ENCODE data around the gene PHLDA3. TPM values are rescaled to one million over a fixed set of nuclear protein-coding genes. Genes with fewer than 3 reads are reported as not detected.

Gene PHLDA3
- total and polyA plus RNA-seq, 11 donors, result 15.2 to 48.1 (median 28.5) TPM

GRCh38 chr1:201485184-201485774 is 16.3 kb upstream of the PHLDA3 start:
- 91 to 100% (median 96%) methylated on average over 3 to 4 of the region's 4 CpGs for WGBS, 4 donors
- DNase-seq (no peak), ATAC-seq (no peak)
- Histone ChIP-seq H3K4me1 (peaks cover 5 to 54% (median 40%) of the 10 kb centered on the region in 12 donors), H3K27ac (peak overlapping the region in 2 of 12 donors; percentile 1 to 98), H3K27me3 (peaks cover 0 to 6% (median 0%) of the 10 kb centered on the region in 9 donors), H3K4me3 (no peak overlapping the region), H3K36me3 (peaks cover 0 to 70% (median 61%) of the 10 kb centered on the region in 9 donors), H3K9me3 (no peaks in the 10 kb centered on the region)
- intact Hi-C loops (cut with DNase I), result no loop called here
- no peak for TF ChIP-seq POLR2A (IDR thresholded peaks at IDR 0.05)
- TF ChIP-seq, protein P1, sequence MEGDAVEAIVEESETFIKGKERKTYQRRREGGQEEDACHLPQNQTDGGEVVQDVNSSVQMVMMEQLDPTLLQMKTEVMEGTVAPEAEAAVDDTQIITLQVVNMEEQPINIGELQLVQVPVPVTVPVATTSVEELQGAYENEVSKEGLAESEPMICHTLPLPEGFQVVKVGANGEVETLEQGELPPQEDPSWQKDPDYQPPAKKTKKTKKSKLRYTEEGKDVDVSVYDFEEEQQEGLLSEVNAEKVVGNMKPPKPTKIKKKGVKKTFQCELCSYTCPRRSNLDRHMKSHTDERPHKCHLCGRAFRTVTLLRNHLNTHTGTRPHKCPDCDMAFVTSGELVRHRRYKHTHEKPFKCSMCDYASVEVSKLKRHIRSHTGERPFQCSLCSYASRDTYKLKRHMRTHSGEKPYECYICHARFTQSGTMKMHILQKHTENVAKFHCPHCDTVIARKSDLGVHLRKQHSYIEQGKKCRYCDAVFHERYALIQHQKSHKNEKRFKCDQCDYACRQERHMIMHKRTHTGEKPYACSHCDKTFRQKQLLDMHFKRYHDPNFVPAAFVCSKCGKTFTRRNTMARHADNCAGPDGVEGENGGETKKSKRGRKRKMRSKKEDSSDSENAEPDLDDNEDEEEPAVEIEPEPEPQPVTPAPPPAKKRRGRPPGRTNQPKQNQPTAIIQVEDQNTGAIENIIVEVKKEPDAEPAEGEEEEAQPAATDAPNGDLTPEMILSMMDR (IDR thresholded peaks at IDR 0.05), result no peak

DNA sequence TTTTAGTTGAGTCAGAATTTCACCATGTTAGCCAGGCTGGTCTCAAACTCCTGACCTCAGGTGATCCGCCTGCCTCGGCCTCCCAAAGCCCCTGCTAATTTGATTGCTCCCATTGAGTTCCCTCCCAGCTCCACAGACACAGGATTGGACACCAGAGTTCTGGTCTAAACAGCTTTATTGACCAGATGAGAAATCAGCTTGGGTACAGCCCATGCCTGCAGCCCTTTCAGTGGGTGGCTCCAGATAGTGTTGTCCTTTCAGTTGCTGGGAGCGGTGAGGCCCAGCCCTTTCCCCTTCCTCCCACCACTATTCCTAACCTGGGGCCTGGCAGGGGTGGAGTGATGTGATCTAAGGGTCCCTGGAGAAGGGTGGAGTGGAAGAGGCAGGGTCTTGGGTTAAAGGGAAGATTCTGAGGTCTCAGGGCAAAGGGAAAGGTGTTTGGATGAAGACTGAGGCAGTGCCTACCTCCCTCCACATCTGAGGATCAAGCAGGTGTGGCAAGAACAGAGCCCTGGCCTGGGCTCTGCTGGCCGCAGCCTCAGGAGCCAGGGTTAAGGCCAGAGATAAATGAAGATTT is 14.5 kb upstream of the PHLDA3 start:
- intact Hi-C loops (cut with DNase I), result loop anchor here in 4 of 10 donors (2.0 to 5.0 kb wide), 2 partner anchors 29 to 36 kb away; no protein-coding TSS in a partner anchor
- peak overlapping the region in 1 of 12 donors; percentile 98 for H3K27ac ChIP-seq
- peaks cover 0 to 6% (median 0%) of the 10 kb centered on the region in 9 donors for H3K27me3 ChIP-seq
- H3K9me3 ChIP-seq, result no peaks in the 10 kb centered on the region
- H3K36me3 ChIP-seq, result peaks cover 0 to 52% (median 45%) of the 10 kb centered on the region in 9 donors
- H3K4me3 ChIP-seq, result no peak overlapping the region
- H3K4me1 ChIP-seq, result peaks cover 5 to 48% (median 32%) of the 10 kb centered on the region in 12 donors
- 86 to 94% (median 90%) methylated on average over 4 of the region's 4 CpGs for WGBS, 4 donors
- DNase-seq, result no peak
- TF ChIP-seq, protein P1 (IDR thresholded peaks at IDR 0.05), result no peak
- ATAC-seq, result no peak

- H3K4me1 ChIP-seq, result peaks cover 5 to 47% (median 31%) of the 10 kb centered on the region in 12 donors
Observed at GRCh38 chr1:201482755-201483154, 13.8 kb upstream of the PHLDA3 start.

More at GRCh38 chr1:201482755-201483154, 13.8 kb upstream of the PHLDA3 start:
- 87 to 90% (median 89%) methylated on average over 5 of the region's 5 CpGs for WGBS, 4 donors
- DNase-seq, result no peak
- Histone ChIP-seq H3K27ac (peak overlapping the region in 4 of 12 donors; percentile 6 to 98 (median 78)), H3K27me3 (peaks cover 0 to 6% (median 0%) of the 10 kb centered on the region in 9 donors), H3K9me3 (no peaks in the 10 kb centered on the region), H3K36me3 (peaks cover 0 to 45% (median 43%) of the 10 kb centered on the region in 9 donors), H3K4me3 (no peak overlapping the region)
- no peak for ATAC-seq
- TF ChIP-seq, protein P1 (IDR thresholded peaks at IDR 0.05), result no peak
- no peak for TF ChIP-seq POLR2A (IDR thresholded peaks at IDR 0.05)
- intact Hi-C loops (cut with DNase I), result loop anchor here (1.0 to 5.0 kb wide), 5 partner anchors 30 to 35 kb away; no protein-coding TSS in a partner anchor
